GM19438 (cell line): ENCODE data around the gene TAC3.
"Not testable (repeated sequence)": the region's sequence is repeated elsewhere in the genome, so short reads cannot be mapped to it uniquely, and the experiment has no call there.

ENCODE experiments used
- ATAC-seq: cut with Tn5 transposase; IDR thresholded peaks from one replicate; pipeline ENCODE4 v1.9.1; 2021; ENCODE audit warnings: low read depth; ENCODE audit not compliant: unreplicated experiment

The TAC3 gene

GRCh38 chr12:57016348-57016747, at the start of gene TAC3:
Gene TAC3, minus strand, starts transcription at chr12:57016529. Its CDS starts 732 bp downstream, at chr12:57015797.
- no peak for ATAC-seq

GRCh38 chr12:57063991-57064685, 47.8 kb upstream of the TAC3 start:
- ATAC-seq = no peak

GRCh38 chr12:57058454-57058853, 42.1 kb upstream of the TAC3 start:
- ATAC-seq = no peak

DNA sequence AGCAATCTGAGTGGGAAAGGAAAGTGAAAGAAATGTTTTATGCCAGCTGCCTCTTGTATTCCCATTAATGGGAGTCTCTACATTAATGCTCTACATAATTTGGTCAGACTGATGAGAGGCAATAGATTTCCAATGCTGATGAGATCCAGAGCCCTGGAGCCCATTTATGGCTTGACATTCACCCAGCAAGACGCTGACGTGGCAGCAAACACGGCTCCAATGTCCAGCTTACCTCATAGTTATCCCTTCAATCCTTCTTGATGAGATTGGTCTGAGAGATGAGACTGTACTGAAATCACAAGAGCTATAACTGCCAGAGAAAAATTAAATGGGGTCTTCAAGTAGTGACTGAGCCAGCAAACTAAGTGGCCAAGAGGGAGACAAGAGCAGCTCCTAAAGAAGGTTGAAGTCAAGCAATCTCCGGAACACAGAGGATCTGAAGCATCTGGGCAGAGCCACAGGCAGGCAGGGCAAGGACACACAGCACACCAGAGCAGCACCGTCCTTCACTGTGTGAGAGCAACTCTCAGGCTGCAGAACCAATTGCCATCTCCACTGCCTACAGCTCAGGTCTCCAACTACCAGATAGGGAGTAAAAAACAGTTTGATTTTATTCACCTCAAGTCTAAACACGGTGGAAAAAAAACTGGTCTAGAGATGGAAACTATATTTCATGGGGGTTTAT, 40.9 kb upstream of the TAC3 start:
- no peak for ATAC-seq

DNA sequence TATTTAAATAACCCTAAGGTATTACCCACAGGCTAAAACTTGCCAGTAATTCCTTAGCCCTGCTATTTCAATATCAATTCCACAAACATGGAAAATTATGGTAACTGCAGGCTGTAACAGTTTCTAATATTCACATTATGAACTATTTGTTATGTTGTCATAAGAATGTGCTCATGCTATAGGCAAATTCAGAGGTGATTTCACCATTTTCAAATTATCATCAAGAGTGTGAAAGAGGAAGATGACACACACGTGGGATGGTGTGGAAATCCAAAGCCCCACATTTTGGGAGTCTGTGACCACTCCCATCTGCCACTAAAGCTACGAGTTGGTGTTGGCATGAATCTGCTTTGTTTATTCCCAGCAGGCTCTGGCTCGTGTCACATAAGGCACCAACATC, 39.5 kb upstream of the TAC3 start:
- no peak for ATAC-seq

- not testable (repeated sequence) for ATAC-seq
Measured at GRCh38 chr12:57053901-57054300, 37.6 kb upstream of the TAC3 start.

DNA sequence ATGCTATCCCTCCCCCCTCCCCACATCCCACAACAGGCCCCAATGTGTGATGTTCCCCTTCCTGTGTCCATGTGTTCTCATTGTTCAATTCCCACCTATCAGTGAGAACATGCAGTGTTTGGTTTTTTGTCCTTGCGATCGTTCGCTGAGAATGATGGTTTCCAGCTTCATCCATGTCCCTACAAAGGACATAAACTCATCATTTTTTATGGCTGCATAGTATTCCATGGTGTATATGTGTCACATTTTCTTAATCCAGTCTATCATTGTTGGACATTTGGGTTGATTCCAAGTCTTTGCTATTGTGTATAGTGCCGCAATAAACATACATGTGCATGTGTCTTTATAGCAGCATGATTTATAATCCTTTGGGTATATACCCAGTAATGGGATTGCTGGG, 36.8 kb upstream of the TAC3 start:
- ATAC-seq = not testable (repeated sequence)

GRCh38 chr12:57051011-57051410, 34.7 kb upstream of the TAC3 start:
- ATAC-seq = no peak

GRCh38 chr12:57049890-57050289, 33.6 kb upstream of the TAC3 start, which contains the start of gene MYO1A:
Gene MYO1A, minus strand, starts transcription at chr12:57050129. Its CDS starts 1,806 bp downstream, at chr12:57048323.
- no peak for ATAC-seq

- no peak for ATAC-seq
Measured at GRCh38 chr12:57049119-57049446, 32.8 kb upstream of the TAC3 start.

GRCh38 chr12:57048423-57049118, 32.2 kb upstream of the TAC3 start:
- ATAC-seq = no peak

DNA sequence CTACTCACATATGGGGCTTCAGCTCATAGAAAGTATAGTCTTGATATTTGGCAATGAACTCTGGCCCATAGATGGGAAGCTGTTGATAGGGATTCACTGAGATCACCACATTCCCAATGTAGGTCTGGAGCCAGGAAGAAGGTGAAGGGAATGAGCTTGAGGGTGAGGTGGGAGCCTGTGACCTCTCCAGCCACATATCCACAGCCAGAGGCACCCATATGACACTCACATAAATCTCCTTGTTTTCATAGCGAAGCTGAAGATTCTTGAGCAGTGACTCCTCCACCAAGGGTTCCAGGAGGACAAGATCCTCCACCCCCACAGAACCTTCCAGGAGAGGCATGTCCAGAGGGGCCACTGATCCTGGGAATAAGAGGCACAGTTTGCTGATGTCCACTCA, 31.7 kb upstream of the TAC3 start:
- no peak for ATAC-seq

GRCh38 chr12:57046947-57047890, 30.9 kb upstream of the TAC3 start:
- ATAC-seq = no peak

DNA sequence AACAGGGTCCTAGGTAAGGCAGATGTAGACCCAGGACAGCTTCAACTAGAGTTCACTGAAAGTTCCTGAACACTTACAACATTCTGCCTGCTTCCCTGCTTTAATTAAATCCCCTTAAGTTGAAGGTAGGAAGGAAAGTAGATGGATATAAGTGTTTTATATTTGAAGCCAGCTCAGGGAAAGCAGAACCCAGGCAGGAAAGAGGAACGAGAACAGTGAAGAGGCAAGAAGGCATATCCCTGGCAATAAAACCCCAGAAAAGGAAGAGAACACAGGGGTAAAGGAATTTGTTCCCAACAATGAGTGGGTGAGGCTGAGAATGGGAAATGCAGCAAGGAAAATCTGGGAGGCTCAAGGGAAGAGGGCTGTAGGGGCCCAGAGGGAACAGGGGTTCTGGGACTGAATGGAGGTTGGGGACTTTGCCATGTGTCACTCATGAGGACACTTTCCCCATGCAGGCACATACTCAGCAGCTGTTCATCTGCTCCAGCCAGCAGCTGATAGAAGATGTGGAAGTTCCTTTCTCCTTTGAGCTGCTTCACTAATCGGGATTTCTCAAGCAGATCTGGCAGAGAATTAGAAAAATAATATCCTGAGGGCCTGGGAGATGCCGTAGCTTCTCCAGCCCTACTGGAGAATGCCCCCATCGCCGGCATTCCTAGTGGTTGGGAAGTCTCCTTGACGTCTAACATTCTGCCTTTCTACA, 29.9 kb upstream of the TAC3 start:
- ATAC-seq = no peak

DNA sequence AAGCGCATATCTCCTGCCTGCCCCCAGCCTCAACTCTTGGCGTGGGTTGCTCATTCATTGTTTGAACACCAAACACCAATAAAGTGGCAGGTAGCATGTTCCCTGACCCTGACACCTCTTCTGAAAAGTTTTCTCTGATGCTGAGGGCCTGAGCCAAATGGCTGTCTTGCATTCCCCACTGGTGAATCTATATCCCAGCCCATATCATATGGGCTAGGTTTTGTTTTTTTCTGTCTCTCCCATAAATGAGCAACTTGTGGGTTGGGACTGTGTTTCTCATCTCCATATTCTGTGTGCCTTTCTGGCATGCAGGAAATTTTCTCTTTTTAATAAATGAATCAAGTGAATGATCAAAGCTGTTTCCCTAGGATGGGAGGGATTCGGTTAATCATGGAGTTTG, 28.6 kb upstream of the TAC3 start:
- no peak for ATAC-seq

- ATAC-seq = no peak
Measured at GRCh38 chr12:57044468-57044867, 28.1 kb upstream of the TAC3 start.

DNA sequence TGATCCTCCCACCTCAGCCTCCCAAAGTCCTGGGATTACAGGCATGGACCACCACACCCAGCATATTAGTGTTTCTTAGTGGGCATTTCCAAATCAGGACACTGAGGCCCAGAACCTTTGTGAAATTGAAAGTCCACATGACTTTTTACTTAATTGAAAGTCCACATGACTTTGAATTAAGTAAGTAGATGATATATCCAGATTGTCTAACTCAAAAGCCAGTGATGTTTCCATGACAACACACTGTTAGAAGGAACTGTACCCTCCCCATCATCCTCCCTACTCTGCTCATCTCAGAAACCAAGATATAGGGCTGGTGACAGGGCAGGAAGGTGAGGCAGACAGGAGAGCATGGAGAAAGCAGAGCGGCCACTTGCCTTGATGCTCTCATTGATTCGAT, 26.4 kb upstream of the TAC3 start:
- ATAC-seq = no peak

DNA sequence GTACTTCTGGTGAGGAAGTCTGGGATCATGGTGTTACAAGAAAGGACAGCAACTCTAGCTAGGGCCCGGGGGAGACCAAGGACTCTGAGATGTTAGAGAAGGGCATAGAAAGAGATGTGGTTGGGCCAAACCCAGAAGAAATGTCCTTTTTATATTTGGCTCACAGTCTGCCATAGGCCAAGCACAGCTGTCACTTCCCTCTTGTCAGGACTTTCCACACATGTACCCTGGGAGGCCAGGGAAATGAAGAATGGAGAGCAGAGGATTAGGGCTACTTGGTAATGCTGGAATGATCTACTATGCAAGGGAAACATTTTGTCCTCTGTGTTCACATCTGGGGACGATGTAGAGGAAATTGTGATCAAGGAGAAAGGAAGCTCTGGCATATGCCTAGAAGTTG, 24.4 kb upstream of the TAC3 start:
- no peak for ATAC-seq

DNA sequence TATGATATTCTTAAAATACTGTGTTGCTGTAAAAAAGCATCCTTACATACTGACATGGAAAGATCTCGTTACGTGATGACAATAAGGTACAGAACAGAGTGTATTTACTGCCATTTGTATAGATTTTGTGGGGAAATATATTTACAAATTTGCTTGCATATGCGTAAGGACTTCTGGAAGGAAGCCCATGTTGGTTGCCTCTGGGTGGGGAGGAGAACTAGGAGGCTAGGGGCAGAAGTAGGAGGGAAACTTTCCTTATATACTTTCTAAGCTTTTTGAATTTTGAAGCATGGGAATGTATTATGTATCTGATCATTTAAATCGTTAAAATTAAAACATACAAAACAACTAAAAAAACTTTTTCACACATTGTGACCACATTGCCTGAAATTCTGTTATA, 23.9 kb upstream of the TAC3 start:
- no peak for ATAC-seq
